Psoas muscle (tissue), 8 donors: Measurements from ENCODE around the gene CD6. TPM values are rescaled to one million over a fixed set of nuclear protein-coding genes. Genes with fewer than 3 reads are reported as not detected.

Experiments
- ATAC-seq, 4 donors: fragments of 200-7000 bp; cut with Tn5 transposase; one replicate each; pipeline ENCODE4 v1.9.1; 2020; ENCODE audit warnings: moderate library complexity in 3 of 4, mild to moderate bottlenecking in 2 of 4
- DNase-seq, 2 donors: peaks; one replicate each; pipeline ENCODE4 v3.0.0-alpha.2; 2020
- H3K27ac ChIP-seq: fragments of 200-600 bp; one replicate; pipeline ENCODE4 v1.8.0; 2022
- H3K27me3 ChIP-seq, 3 donors: fragments of 200-600 bp in 1 of 3; one replicate each; pipeline versions ENCODE4 v1.6.1 to v1.8.0; 2013 to 2022; ENCODE audit warnings: low read length in 2 of 3, mild to moderate bottlenecking in 2 of 3, moderate library complexity in 1 of 3; ENCODE audit not compliant: insufficient read depth in 3 of 3
- H3K36me3 ChIP-seq, 2 donors: fragments of 200-600 bp in 1 of 2; one replicate each; pipeline versions ENCODE4 v1.6.1 to v1.8.0; 2013 to 2022; ENCODE audit warnings: low read depth in 1 of 2, mild to moderate bottlenecking in 1 of 2, moderate library complexity in 1 of 2; ENCODE audit not compliant: insufficient read depth in 1 of 2
- H3K4me1 ChIP-seq: fragments of 200-600 bp; one replicate; pipeline ENCODE4 v1.8.0; 2022
- H3K4me3 ChIP-seq: fragments of 200-600 bp; one replicate; pipeline ENCODE4 v1.8.0; 2022; ENCODE audit warnings: mild to moderate bottlenecking
- H3K9me3 ChIP-seq: fragments of 200-600 bp; one replicate; pipeline ENCODE4 v1.8.0; 2022
- WGBS, 3 donors: extraction: QIAGEN DNeasy Blood & Tissue Kit; methylation state at CpG; one replicate each; pipeline versions ENCODE4 v1.1.6 to v1.1.7; 2013; 5-methylcytosine and 5-hydroxymethylcytosine counted together
- intact Hi-C, 2 donors: fragments of 100-400 bp; cut with DNase I; formaldehyde crosslinking; loops; one replicate each; pipeline versions ENCODE4 v1.11.0 to v1.14.2; 2022
- polyA plus RNA-seq, 3 donors: library from polyadenylated mRNA; stranded (reverse); fragments of 200-250 nt; gene quantifications; one replicate each; pipeline ENCODE4 v1.2.3, GENCODE V29; 2013
- total RNA-seq, 4 donors: library from RNA; stranded (reverse); fragmentation: NEBNext Ultra II Directional in 2 of 4; extraction: Animal tissue kit (Norgen Biotek cat#: 25700) in 2 of 4; gene quantifications; one replicate each; pipeline versions ENCODE4 v1.2.1 to v1.2.4, GENCODE V29; 2021 to 2023
- TF ChIP-seq, protein P1 (sequence below): fragments of 200-600 bp; IDR thresholded peaks from one replicate; pipeline ENCODE4 v1.8.0; 2022; ENCODE audit warnings: antibody characterized with exemption
- donor health status: healthy with polysubstance abuse.
- donor health status: DM: no; HTN: no; CAD: no; lungs with moderate emphysema.
- donor health status: Bipolar disorder and iron deficiency.
- donor health status: healthy.
- donor health status: DM: yes; HTN: yes; CAD: no.
- donor health status: DM: no; HTN: no; CAD: no.
- donor health status: DM: no; HTN: no; CAD: no.
- donor health status: DM: yes; HTN: yes; CAD: no.

Gene CD6
- total and polyA plus RNA-seq, 7 donors = 0.05 to 0.74 (median 0.43) TPM

GRCh38 chr11:60923800-60924109 lies 47.7 kb upstream of the CD6 start:
- Histone ChIP-seq H3K36me3 (peaks cover 5 to 36% of the 10 kb centered on the region in 2 donors), H3K4me3 (peak overlapping the region; percentile 65)
- WGBS, 3 donors = 53 to 60% (median 58%) methylated on average over 6 of the region's 6 CpGs

DNA sequence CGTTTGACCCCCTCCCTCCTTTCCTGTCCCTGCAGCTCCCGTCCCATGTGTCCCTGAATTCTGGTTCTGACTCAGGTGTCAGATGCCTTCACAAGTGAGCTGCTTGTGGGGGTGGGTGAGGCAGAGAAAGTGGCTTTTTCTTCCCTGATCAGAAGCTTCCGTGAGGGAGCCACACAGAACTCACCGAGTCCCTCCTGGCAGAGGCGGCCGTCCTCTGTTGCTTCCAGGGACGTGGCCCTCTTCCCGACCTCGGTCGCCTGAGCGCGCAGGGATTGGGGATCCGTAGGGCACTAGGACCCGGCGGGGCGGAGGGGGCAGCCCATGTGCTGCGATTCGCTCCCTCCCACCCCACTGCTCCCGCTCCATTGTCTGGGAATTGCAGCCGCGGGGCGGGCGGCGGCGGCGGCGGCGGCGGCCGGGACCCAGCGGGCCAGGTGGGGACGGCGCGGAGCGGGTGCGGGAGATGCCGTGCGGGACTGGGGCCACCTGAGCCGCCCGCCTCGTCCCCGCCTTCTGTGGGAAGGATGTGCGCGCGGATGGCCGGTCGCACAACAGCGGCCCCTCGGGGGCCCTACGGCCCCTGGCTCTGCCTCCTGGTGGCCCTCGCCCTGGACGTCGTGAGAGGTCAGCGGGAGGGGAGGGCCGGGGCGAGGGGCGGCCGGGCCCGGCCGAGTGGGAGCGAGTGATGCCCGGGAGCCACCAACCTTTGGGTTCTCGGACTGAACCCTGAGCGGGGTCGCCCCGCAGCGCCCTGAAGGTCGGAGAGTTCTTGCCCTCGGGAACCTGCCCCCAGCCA lies 47.2 kb upstream of the CD6 start, which contains the start of gene TMEM132A:
TMEM132A (plus strand) TSS at position 351 of the 796 bp plus-strand sequence; CDS start at position 525, 174 bp downstream.
- TF ChIP-seq, protein P1, sequence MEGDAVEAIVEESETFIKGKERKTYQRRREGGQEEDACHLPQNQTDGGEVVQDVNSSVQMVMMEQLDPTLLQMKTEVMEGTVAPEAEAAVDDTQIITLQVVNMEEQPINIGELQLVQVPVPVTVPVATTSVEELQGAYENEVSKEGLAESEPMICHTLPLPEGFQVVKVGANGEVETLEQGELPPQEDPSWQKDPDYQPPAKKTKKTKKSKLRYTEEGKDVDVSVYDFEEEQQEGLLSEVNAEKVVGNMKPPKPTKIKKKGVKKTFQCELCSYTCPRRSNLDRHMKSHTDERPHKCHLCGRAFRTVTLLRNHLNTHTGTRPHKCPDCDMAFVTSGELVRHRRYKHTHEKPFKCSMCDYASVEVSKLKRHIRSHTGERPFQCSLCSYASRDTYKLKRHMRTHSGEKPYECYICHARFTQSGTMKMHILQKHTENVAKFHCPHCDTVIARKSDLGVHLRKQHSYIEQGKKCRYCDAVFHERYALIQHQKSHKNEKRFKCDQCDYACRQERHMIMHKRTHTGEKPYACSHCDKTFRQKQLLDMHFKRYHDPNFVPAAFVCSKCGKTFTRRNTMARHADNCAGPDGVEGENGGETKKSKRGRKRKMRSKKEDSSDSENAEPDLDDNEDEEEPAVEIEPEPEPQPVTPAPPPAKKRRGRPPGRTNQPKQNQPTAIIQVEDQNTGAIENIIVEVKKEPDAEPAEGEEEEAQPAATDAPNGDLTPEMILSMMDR = no peak
- Histone ChIP-seq H3K36me3 (peaks cover 5 to 36% of the 10 kb centered on the region in 2 donors), H3K4me1 (peaks cover 22% of the 10 kb centered on the region), H3K27me3 (peaks cover 0 to 23% (median 4%) of the 10 kb centered on the region in 3 donors), H3K4me3 (peak within 1 kb of the TSS; percentile 65), H3K9me3 (no peaks in the 10 kb centered on the region), H3K27ac (no peak within 1 kb of the TSS)
- peak; percentile 73 to 78 for DNase-seq
- ATAC-seq = peak; percentile 61 to 87 (median 75)
- 0 to 1% (median 1%) methylated on average over 34 to 69 of the region's 69 CpGs for WGBS, 3 donors
- intact Hi-C loops = no loop called here

More at GRCh38 chr11:60923800-60924109, 47.7 kb upstream of the CD6 start:
- intact Hi-C loops = no loop called here
- TF ChIP-seq, protein P1 = no peak
- peaks cover 0 to 23% (median 4%) of the 10 kb centered on the region in 3 donors for H3K27me3 ChIP-seq
- peak; percentile 22 to 30 (median 26) for ATAC-seq
- no peaks in the 10 kb centered on the region for H3K9me3 ChIP-seq
- H3K27ac ChIP-seq = no peak overlapping the region
- H3K4me1 ChIP-seq = peaks cover 28% of the 10 kb centered on the region
- DNase-seq = no peak

DNA sequence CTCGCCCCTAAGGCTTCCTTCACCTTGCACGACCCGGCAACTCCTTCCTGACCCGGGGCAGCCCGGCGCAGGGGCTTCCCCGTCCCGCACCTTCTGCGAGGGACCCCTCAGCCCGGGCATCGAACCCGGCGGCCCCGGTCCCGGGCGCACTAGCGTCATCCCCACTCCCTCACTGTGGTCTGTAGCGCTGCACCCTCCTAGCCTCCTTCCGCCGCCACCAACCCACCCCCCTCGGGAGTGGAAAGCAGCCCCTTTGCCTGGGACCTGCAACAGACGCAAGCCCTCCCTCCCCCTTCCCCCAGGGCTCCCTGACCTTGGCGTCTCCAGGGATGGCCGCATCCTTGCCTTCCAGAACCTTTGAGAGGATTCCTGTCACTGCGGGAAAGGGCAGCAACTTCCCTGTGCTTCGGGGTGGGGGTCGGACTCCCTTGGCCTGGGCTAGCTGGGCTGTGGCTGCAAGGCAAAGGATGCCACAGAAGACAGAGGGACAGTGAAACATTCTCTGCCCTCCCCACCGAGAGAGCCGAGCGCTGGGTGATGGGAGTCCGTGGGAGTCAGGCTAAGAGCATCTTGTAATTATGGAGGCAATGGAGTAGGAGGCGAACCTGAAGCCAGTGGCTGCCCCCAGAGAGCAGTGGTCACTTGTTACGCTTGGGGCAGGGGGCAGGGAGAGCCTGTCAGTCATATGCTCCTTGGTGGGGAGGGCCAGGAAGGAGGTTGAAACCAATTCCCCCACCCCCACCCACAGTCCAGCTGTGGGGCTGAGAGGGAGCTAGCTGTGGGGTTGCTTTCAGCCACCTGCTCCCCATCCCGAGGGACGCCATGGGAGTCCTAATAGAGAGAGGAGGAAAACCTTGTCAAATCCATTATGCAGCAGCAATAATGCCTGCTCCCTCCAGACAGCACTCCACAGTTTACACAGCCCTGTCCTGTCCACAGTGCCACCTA lies 46.3 kb upstream of the CD6 start:
- Histone ChIP-seq H3K4me1 (peaks cover 14% of the 10 kb centered on the region), H3K36me3 (peaks cover 5 to 30% of the 10 kb centered on the region in 2 donors), H3K27me3 (peaks cover 0 to 23% (median 4%) of the 10 kb centered on the region in 3 donors), H3K4me3 (peak overlapping the region; percentile 65), H3K9me3 (no peaks in the 10 kb centered on the region), H3K27ac (no peak overlapping the region)
- TF ChIP-seq, protein P1 = no peak
- peak in 2 of 4 donors; percentile 9 to 13 for ATAC-seq
- intact Hi-C loops = no loop called here
- 5 to 9% (median 5%) methylated on average over 24 to 35 of the region's 35 CpGs for WGBS, 3 donors
- no peak for DNase-seq

GRCh38 chr11:60925868-60926267 lies 45.6 kb upstream of the CD6 start:
- H3K27me3 ChIP-seq = peaks cover 0 to 23% (median 4%) of the 10 kb centered on the region in 3 donors
- WGBS, 3 donors = 69 to 71% (median 70%) methylated on average over 6 of the region's 6 CpGs
- TF ChIP-seq, protein P1 = no peak
- H3K36me3 ChIP-seq = peaks cover 1 to 23% of the 10 kb centered on the region in 2 donors
- ATAC-seq (no peak), DNase-seq (no peak)
- H3K9me3 ChIP-seq = no peaks in the 10 kb centered on the region
- intact Hi-C loops = no loop called here
- no peak overlapping the region for H3K4me3 ChIP-seq
- no peak overlapping the region for H3K27ac ChIP-seq
- H3K4me1 ChIP-seq = peaks cover 14% of the 10 kb centered on the region
